Hematopoietic multipotent progenitor cell treated with erythropoietin and hydrocortisone succinate and interleukin-3 and kit ligand, for 6 days (in vitro differentiated cells): ENCODE results near the gene DR1.

Experiments
- DNase-seq: peaks from one replicate; pipeline ENCODE4 v3.0.0-alpha.2; 2015

Gene DR1

GRCh38 chr1:93345633-93346420 lies at the start of gene DR1:
TSS of gene DR1 (plus strand) at chr1:93345907. CDS start at chr1:93346646, 739 bp downstream.
- DNase-seq = peak; percentile 95

DNA sequence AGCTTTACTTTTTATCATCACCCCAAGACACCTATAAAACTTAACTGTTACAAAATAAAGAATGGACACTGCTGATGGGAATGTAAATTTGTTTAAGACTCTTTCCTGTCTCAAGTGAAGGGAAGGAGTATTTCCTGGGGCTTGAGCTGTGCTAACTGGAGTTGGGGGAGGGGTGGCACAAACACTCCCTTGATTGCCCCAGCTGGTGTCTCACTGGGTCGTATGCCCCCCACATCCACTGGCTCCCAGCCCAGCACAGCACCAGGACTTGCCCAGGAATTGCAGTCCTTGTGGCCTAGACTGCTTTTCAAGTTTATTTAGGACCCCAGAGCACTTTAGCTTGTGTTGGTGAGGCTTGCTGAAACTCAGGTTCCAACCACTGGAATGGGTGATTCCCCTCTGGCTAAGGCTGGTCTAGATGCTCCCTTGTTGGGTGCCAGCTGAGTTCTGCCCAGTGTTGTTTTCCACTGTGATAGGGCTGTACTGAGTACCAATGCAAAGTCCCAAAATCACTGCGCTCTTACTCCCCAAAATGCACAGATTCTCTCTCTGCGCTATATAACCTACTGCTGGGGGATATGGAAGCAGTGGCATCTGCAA lies 49.1 kb upstream of the DR1 start:
- no peak for DNase-seq

DNA sequence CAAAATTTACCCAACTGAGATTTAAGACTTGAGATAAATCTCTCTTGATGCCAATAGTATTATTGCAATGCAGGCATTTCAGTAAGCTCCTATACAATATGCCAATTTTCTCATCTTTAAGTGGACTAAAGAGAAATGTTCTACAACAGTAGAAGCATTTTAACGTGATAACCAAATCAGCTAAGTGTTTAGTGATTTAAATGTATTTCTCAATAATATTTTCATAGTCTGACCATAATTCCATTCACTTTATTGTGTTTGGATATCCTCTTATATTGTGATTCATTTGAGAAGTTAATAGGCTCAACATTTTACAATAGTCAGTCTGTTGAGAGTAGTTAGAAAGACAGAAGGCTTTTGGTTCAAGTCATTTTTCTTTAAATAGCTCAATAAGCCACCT lies 44.6 kb upstream of the DR1 start:
- no peak for DNase-seq

GRCh38 chr1:93302078-93302477 lies 43.6 kb upstream of the DR1 start:
- DNase-seq = no peak

- DNase-seq = peak; percentile 91
Measured at GRCh38 chr1:93304716-93305138, 41.0 kb upstream of the DR1 start.

GRCh38 chr1:93306920-93307319 lies 38.8 kb upstream of the DR1 start:
- DNase-seq = no peak

DNA sequence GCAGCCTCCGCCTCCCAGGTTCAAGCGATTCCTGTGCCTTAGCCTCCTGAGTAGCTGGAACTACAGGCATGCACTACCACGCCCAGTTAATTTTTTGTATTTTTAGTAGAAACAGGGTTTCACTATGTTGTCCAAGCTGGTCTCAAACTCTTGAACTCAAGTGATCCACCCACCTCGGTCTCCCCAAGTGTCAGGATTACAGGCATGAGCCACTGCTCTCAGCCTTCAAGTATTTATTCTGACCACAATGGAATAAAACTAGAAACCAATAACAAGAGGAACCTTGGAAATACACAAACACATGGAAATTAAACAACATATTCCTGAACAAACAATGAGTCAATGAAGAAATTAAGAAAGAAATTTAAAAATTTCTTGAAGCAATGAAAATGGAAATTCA lies 32.7 kb upstream of the DR1 start:
- DNase-seq = no peak

- peak; percentile 26 for DNase-seq
Measured at GRCh38 chr1:93317207-93317606, 28.5 kb upstream of the DR1 start.

DNA sequence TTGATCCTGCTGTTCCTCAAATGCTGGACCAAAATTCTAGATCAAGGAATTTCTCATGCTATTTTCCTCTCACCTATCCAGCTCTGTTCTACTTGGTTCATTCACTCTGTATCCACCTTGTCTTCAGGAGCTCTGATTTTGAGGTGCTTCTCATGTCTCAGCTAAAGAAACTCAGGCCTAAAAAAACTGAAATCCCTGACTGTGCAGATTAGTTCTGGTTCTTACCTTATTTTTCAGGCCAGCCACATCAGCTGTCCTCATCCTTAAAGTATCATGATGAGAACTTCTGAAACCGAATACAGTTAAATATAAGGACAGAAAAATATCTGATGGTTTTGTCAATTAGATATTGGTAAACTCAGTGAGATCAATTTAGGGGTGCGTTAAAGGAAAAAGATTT lies 27.8 kb upstream of the DR1 start:
- DNase-seq = no peak

DNA sequence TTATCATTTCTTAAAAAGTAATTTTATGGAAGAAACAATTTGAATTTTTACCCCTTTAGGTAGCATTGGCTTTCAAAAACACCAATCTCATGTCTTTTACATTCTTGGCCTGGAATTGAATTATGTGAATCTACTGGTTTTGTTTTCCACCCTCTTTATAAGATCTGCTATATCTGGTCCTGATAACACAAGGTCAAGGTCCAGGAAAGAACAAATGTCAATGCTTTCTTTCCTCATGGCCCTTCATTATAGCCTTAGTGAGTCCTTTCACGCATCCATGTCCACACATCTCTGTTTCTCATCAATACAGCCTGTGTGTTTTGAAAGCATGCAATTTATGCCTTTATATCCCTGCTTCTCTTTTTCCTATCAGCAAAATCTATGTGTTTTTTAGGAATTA lies 24.0 kb upstream of the DR1 start:
- no peak for DNase-seq

GRCh38 chr1:93322349-93322748 lies 23.4 kb upstream of the DR1 start:
- DNase-seq = no peak

DNA sequence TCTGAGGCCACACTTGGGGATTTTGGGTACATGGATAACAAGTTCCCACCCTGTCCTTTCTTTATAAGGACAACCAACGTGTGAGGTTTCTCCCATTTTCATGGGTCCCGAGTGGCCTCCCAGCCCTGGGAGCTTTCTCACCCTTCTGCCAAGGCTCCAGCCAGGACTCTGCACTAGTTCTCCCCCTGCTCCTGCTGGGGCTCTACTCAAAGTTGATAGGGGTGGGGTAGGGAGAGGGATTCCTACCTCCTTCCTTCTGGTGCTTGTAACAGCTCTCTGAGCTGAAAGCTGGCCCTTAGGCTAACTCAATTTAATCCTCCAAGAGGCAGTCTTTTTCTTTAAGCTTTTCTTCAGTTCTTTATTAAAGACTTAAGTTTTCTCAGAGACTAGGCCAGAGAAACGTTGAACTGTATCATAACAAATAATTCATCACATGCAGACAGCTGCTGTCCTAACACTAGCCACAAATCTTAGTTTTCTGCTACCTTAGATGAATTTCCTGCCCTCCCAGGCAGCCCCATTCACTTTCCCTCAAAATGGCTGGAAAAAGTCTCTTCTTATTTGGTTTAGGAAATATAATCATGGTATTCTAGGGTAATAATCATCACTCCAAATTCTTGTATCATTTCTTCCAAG lies 22.4 kb upstream of the DR1 start:
- no peak for DNase-seq

DNA sequence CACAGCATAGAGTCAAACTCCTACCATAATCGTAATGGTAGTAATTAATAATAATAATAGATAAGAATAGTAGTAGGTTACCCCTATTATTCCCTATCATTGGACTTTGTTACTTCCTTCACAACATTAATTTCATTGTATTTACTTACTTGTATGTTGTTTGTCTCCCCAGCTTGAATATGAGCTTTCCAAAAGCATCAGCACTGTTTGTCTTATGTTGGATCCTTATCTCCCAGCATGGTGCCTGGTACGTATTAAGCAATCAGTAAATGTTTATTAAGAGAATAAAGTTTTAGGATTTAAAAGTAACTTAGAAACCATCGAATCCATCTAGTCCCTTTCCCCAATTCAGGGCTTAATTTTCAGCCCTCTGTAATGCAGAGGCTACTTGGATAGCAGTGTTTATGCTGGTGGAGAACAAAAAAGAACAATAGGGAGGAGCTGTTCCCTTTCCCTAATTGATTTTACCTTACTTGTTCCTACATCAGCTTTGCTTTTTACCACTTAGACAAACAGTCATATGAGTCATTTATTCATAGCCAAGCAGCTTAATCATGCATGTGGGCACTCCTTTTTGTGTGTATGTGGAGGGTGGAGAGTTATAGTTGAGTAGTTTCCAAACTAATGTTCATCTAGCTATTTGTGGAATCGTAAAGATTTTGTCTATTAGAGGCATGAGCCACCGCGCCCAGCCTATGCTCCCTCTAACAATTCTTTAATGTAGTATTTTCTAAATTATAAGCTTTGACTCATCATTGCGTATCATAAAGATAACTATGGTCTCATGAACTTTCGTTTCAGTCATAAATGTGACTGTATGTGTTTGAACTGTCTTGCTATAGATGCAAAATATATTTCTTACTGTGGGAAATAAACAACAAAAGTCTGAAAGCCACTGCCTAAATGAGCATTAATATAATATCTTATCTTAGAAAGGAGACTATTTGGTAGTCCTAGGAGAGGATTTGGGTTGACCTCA lies 20.9 kb upstream of the DR1 start:
- DNase-seq = no peak

DNA sequence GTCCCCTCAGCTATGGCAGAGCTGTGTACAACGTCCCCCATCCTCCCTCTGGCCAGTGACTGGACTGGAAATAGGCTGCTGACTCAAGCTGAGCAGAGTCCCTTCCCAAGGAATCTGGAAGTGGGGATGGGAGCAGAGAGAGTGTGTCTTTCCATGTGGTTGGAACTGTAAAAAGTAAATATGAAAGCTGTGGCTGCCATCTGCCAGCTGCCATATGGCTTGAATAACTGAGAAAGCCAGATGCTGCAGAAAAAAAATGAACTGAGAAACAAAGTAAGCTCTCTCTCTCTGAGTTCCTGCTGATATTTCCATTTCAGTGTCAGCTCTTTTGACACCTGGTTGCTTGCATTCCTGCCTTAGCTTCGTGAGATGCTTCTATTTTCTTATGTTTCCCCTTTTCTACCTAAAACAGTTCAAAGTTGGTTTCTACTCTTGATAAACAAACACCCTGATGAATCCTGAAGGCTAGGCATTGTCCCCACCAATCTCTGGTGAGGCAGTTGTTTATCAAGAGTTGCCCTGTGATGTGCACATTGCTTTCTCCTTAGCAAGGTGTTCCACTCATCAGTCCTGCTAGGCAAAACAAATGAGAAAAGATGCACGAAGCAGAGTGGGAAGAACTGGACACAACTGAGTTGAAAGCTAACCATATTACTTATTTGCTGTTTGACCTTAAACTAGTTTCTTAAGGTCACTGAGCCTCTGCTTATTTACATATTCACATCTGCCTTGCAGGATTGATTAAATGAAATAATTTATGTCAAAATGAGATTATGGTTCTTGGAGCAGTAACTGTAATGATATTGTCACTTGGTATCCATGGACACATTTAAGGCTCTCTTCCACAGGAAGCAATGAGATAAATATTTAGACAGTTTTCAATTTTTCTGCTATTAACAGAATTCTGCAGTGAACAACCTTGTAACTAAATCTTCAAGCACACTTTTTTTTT lies 16.6 kb upstream of the DR1 start:
- DNase-seq = no peak

DNA sequence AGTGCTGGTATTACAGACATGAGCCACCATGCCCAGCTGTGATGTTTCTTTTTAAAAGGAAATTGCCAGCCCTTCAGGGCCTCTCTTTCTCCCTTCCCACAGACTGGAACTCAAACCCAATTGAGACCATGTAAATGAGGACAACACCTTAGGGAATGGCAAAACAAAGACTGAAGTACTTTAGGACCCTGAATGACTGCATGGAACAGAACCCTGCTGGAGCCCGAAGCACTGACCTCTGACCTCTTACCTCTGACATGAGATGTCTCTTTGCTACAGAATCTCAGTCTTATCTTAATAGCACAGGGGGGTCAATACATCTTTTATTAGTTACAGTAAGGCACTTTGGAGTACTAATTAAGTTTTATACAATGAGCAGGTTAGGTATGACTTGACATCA lies 15.5 kb upstream of the DR1 start:
- no peak for DNase-seq

GRCh38 chr1:93330617-93331016 lies 15.1 kb upstream of the DR1 start:
- DNase-seq = no peak

- DNase-seq = no peak
Measured at GRCh38 chr1:93331412-93331811, 14.3 kb upstream of the DR1 start.

DNA sequence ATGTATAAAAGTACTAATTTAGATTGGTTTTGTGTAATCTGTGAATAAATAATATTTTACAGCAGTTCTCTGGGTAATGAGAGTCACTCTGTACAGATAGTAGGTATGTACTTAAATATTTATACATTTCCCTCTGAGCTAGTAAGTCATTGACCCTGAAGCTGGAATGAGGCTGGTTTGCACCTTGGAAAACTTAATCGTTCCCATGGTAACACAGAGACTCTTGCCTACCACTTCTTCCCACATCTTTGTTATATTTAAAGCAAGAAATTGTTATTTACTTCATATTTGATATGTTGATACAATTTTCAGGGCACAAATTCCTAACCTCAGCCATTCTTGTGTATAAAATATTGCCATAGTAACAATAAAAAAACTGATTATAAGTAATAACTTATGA lies 13.3 kb upstream of the DR1 start:
- no peak for DNase-seq

GRCh38 chr1:93338387-93339146 lies 7.1 kb upstream of the DR1 start:
- no peak for DNase-seq

- no peak for DNase-seq
Measured at GRCh38 chr1:93339171-93339697, 6.5 kb upstream of the DR1 start.

DNA sequence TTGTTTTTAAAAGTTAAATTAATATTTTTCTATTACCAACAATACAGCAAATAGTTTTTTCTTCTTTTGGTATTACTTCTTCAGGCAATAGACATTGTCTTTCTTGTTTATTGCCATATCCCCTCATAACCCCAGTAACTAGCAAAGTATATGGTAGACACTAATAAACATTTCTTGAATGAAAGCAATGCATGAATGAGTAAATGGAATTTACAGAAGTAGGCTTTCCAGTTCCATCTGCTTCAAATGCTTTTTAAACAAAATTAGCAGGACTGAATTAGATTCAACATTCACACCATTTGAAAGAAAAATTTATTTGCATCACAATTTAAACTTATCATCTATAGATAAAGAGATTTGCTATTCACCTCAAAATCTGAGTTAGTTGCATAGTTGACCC lies 5.6 kb upstream of the DR1 start:
- DNase-seq = no peak
